Measurements from ENCODE around the gene ID1.

- TF ChIP-seq ZNF274 (IDR thresholded peaks at IDR 0.05; ENCODE audit: low read depth, low read length) (no peak), SUZ12 (IDR thresholded peaks at IDR 0.05; ENCODE audit: extremely low read depth, insufficient read depth, insufficient read length) (no peak)
Observed at GRCh38 chr20:31570021-31570463, 35.0 kb upstream of the ID1 start.
